PC-3 (cell line): ENCODE results near the gene ITGA8.

ENCODE experiments used
- EZH2 ChIP-seq: fragments of 300-600 bp; sonication (generic); IDR thresholded peaks from one replicate; pipeline ENCODE4 v1.6.1; 2017; ENCODE audit warnings: antibody characterized with exemption, mild to moderate bottlenecking, low read length; ENCODE audit not compliant: unreplicated experiment
- EZH2phosphoT487 ChIP-seq: fragments of 300-600 bp; sonication (generic); IDR thresholded peaks from 2 replicates; pipeline ENCODE4 v1.6.1; 2018; ENCODE audit warnings: mild to moderate bottlenecking, antibody characterized with exemption, low read length, borderline replicate concordance
- TF ChIP-seq, protein P1 (sequence below): fragments of 300-600 bp; sonication (generic); conservative IDR thresholded peaks from 2 replicates; pipeline ENCODE4 v1.5.1; 2017; ENCODE audit warnings: antibody characterized with exemption, low read depth, mild to moderate bottlenecking, low read length

DNA sequence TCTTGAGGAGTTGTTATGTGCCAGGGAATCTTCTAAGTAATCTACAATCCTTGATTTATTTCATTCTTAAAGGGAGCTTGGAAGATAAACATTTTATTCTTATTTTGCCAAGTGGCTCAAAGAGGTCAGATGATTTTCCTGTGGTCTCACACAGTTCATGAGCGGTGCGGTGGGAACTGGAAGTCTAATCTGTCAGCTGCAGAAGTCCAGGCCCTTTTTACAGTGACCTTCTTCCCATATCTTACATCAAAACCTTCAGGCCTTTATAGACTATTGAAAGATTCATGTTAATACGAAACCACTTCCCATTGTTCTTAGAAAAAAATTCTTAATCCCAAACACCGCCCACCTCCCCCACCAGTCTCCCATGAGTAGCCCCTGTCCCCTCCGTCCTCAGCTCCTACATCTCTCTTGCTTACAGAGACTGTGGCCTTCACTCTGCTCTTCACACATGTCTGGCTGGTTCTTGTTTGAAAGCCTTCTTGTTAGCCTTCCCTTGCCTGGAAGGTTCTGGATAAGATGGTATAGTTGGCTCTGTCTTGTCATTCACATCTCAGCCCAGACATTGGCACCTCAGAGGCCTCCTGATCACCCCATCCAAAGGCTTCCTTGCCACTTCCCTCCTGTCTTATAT is 61.5 kb downstream of the ITGA8 start:
- TF ChIP-seq EZH2phosphoT487 (no peak), EZH2 (no peak)
- TF ChIP-seq, protein P1, sequence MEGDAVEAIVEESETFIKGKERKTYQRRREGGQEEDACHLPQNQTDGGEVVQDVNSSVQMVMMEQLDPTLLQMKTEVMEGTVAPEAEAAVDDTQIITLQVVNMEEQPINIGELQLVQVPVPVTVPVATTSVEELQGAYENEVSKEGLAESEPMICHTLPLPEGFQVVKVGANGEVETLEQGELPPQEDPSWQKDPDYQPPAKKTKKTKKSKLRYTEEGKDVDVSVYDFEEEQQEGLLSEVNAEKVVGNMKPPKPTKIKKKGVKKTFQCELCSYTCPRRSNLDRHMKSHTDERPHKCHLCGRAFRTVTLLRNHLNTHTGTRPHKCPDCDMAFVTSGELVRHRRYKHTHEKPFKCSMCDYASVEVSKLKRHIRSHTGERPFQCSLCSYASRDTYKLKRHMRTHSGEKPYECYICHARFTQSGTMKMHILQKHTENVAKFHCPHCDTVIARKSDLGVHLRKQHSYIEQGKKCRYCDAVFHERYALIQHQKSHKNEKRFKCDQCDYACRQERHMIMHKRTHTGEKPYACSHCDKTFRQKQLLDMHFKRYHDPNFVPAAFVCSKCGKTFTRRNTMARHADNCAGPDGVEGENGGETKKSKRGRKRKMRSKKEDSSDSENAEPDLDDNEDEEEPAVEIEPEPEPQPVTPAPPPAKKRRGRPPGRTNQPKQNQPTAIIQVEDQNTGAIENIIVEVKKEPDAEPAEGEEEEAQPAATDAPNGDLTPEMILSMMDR, result no peak
